Measurements from ENCODE around the gene PPM1H. TPM values are rescaled to one million over a fixed set of nuclear protein-coding genes. Genes with fewer than 3 reads are reported as not detected.

PPM1H gene
- total and polyA plus RNA-seq, 2 of the 8 experiments (the other 6 are each of a cell fraction or from before 2014, with no cell fraction given): 16.4 to 36.1 TPM

- Histone ChIP-seq H4K8ac (ENCODE audit: extremely low read depth, insufficient read depth, low read length) (peak overlapping the region; percentile 45; the same call in 1 of the 2 replicates), H3K9me3 (ENCODE audit: insufficient read depth in 2 of 2, low read depth in 1 of 2, low read length in 1 of 2) (no peaks in the 10 kb centered on the region), H3K56ac (replicated peaks; ENCODE audit: insufficient read length, low read depth, low read length) (no peak overlapping the region), H4K5ac (ENCODE audit: insufficient read length, low read depth, low read length) (no peak overlapping the region), H3K4me3 (ENCODE audit: extremely low read depth in 1 of 4, insufficient read depth in 2 of 4, low read depth in 3 of 4, low read length in 4 of 4) (no peak overlapping the region), H3K36me3 (ENCODE audit: control insufficient read depth in 2 of 4, insufficient read depth in 4 of 4, low read length in 3 of 4) (peaks cover 0 to 2% (median 0%) of the 10 kb centered on the region in 4 experiments; a peak in 1 of 8 replicates), H3K23ac (ENCODE audit: insufficient read length) (no peak overlapping the region), H2AK5ac (ENCODE audit: low read depth, low read length) (no peak overlapping the region), H3K4me1 (replicated peaks in 1 of 4; ENCODE audit: control insufficient read depth in 3 of 4, insufficient read depth in 4 of 4, low read length in 3 of 4) (peaks cover 8 to 20% (median 9%) of the 10 kb centered on the region in 4 experiments; a peak in 6 of 7 replicates), H3K4ac (replicated peaks; ENCODE audit: insufficient read length, low read depth, low read length) (no peak overlapping the region), H4K20me1 (replicated peaks in 1 of 2; ENCODE audit: control insufficient read depth in 1 of 2, insufficient read depth in 2 of 2, low read length in 2 of 2) (no peaks in the 10 kb centered on the region), H3K27me3 (replicated peaks in 1 of 4; ENCODE audit: control insufficient read depth in 3 of 4, extremely low read depth in 1 of 4, insufficient read depth in 3 of 4, low read length in 3 of 4) (no peaks in the 10 kb centered on the region), H3K14ac (ENCODE audit: insufficient read length) (no peak overlapping the region), H3K23me2 (ENCODE audit: low read depth, low read length) (no peaks in the 10 kb centered on the region), H2BK120ac (replicated peaks; ENCODE audit: low read depth, low read length) (no peak overlapping the region), H3K9ac (replicated peaks in 1 of 4; ENCODE audit: extremely low read depth in 1 of 4, low read depth in 3 of 4, low read length in 3 of 4) (no peak overlapping the region), H3K79me1 (ENCODE audit: low read depth, low read length) (no peaks in the 10 kb centered on the region), H3K27ac (ENCODE audit: low read depth, low read length) (no peak overlapping the region), H2BK20ac (ENCODE audit: low read length) (no peak overlapping the region), H2AFZ (ENCODE audit: low read length) (no peak overlapping the region), H3K79me2 (ENCODE audit: control insufficient read depth in 1 of 2, insufficient read depth in 2 of 2, low read length in 2 of 2) (no peaks in the 10 kb centered on the region), H3K18ac (ENCODE audit: extremely low read depth, low read length) (no peak overlapping the region), H2BK15ac (ENCODE audit: low read length) (no peak overlapping the region), H2BK12ac (ENCODE audit: low read depth, low read length) (peak overlapping the region; percentile 10; the same call in 1 of the 2 replicates), H3K4me2 (ENCODE audit: insufficient read depth in 1 of 2, low read depth in 2 of 2, low read length in 2 of 2) (no peak overlapping the region), H2BK5ac (ENCODE audit: low read depth, low read length) (no peak overlapping the region), H4K91ac (replicated peaks; ENCODE audit: insufficient read length, low read length) (no peak overlapping the region)
- TF ChIP-seq ATF2 (IDR thresholded peaks at IDR 0.05; ENCODE audit: low read length): no peak
- TF ChIP-seq EP300 (IDR thresholded peaks at IDR 0.05; ENCODE audit: borderline replicate concordance in 1 of 2, low read depth in 2 of 2, low read length in 2 of 2): no peak
- POLR2A ChIA-PET (ENCODE audit: partially characterized antibody): interaction anchor here (0.7 to 1.6 kb wide), 3 partner anchors 36 to 118 kb away, joined by 3 read pairs; no protein-coding TSS in a partner anchor
- FAIRE-seq: no peak
- CTCF ChIA-PET (ENCODE audit: partially characterized antibody): interaction anchor here (0.5 to 2.2 kb wide), 4 partner anchors 10 to 74 kb away, joined by 3 to 5 read pairs (median 4); no protein-coding TSS in a partner anchor
- 96% methylated on average over 8 of the region's 8 CpGs; no CpG with 5 or more reads in 1 of the 2 experiments for WGBS, 2 experiments (ENCODE audit: extremely low coverage in 1 of 2, insufficient coverage in 1 of 2, insufficient read length in 1 of 2, insufficient replicate concordance in 2 of 2, low coverage in 1 of 2, low lambda C conversion rate in 2 of 2, missing lambda C conversion rate in 1 of 2)
- no peak for DNase-seq (ENCODE audit: low read depth in 1 of 2, low spot score in 2 of 2)
Measured at GRCh38 chr12:62720661-62721330, 214.2 kb downstream of the PPM1H start.
